Colonic mucosa (tissue), 4 donors: Measurements from ENCODE around the gene PLOD1. TPM values are rescaled to one million over a fixed set of nuclear protein-coding genes. Genes with fewer than 3 reads are reported as not detected.
"Not testable (repeated sequence)": the region's sequence is repeated elsewhere in the genome, so short reads cannot be mapped to it uniquely, and the experiment has no call there.

ENCODE experiments used
- DNase-seq: peaks from one replicate; pipeline ENCODE4 v3.0.0-alpha.2; 2020
- H3K27ac ChIP-seq: fragments of 200-600 bp; one replicate; pipeline ENCODE4 v1.8.0; 2021
- H3K27me3 ChIP-seq: fragments of 200-600 bp; one replicate; pipeline ENCODE4 v1.8.0; 2021
- H3K36me3 ChIP-seq: fragments of 200-600 bp; one replicate; pipeline ENCODE4 v1.8.0; 2021
- H3K4me1 ChIP-seq: fragments of 200-600 bp; one replicate; pipeline ENCODE4 v1.8.0; 2021; ENCODE audit warnings: mild to moderate bottlenecking
- H3K4me3 ChIP-seq: fragments of 200-600 bp; one replicate; pipeline ENCODE4 v1.8.0; 2021
- H3K9ac ChIP-seq, 2 donors: one replicate each; pipeline ENCODE4 v1.7.0; 2013; ENCODE audit warnings: control low read depth in 2 of 2, low read depth in 2 of 2, low read length in 2 of 2
- H3K9me3 ChIP-seq: fragments of 200-600 bp; one replicate; pipeline ENCODE4 v1.8.0; 2021
- intact Hi-C: fragments of 100-400 bp; cut with DNase I; formaldehyde crosslinking; loops from one replicate; pipeline ENCODE4 v1.14.1; 2022
- total RNA-seq, 2 donors: library from RNA; stranded (reverse); fragmentation: NEBNext Ultra II Directional in 1 of 2; extraction: Animal tissue kit (Norgen Biotek cat#: 25700) in 1 of 2; gene quantifications; one replicate each; pipeline ENCODE4 v1.2.1, GENCODE V29; 2021
- TF ChIP-seq, protein P1 (sequence below): fragments of 200-600 bp; IDR thresholded peaks from one replicate; pipeline ENCODE4 v1.8.0; 2022; ENCODE audit warnings: antibody characterized with exemption, mild to moderate bottlenecking
- donor health status: healthy.
- donor health status: DM: no; HTN: no; CAD: no.
- donor health status: DM: no; HTN: no; CAD: no.

PLOD1 gene
- total RNA-seq, 2 donors from 2014 or later = 72.5 to 83.9 TPM

DNA sequence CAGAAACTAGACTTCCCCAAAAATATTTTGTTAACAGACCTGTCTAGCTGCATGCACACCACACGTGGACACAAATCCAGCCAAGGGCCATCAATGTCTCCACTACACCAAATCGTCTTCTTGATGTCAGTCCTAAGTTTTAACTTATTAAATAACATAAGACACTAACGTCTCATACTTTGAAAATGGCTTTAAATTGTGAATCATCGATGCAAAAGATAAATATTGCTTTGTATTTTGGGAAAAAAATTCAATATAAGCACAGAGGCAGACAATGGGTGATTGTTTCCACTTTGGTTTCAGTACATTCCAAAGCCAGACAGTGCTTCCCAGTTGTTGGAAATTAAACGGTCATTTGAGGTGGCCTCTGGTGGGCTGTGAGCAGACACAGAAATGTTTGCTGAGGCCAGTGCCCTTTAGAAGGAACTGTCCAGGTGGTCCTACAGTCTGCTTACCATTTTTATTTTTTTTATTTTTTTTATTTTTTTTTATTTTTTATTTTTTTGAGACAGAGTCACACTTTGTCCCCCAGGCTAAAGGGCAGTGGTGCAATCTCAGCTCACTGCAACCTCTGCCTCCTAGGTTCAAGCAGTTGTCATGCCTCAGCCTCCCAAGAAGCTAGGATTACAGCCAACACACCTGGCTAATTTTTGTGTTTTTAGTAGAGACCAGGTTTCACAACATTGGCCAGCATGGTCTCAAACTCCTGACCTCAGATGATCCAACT, 6.5 kb upstream of the PLOD1 start:
- intact Hi-C loops = no loop called here
- DNase-seq = no peak
- TF ChIP-seq, protein P1, sequence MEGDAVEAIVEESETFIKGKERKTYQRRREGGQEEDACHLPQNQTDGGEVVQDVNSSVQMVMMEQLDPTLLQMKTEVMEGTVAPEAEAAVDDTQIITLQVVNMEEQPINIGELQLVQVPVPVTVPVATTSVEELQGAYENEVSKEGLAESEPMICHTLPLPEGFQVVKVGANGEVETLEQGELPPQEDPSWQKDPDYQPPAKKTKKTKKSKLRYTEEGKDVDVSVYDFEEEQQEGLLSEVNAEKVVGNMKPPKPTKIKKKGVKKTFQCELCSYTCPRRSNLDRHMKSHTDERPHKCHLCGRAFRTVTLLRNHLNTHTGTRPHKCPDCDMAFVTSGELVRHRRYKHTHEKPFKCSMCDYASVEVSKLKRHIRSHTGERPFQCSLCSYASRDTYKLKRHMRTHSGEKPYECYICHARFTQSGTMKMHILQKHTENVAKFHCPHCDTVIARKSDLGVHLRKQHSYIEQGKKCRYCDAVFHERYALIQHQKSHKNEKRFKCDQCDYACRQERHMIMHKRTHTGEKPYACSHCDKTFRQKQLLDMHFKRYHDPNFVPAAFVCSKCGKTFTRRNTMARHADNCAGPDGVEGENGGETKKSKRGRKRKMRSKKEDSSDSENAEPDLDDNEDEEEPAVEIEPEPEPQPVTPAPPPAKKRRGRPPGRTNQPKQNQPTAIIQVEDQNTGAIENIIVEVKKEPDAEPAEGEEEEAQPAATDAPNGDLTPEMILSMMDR = no peak
- Histone ChIP-seq H3K9me3 (no peaks in the 10 kb centered on the region), H3K27ac (no peak overlapping the region), H3K4me3 (no peak overlapping the region), H3K9ac (no peak overlapping the region), H3K4me1 (peaks cover 7% of the 10 kb centered on the region), H3K36me3 (no peaks in the 10 kb centered on the region), H3K27me3 (no peaks in the 10 kb centered on the region)

DNA sequence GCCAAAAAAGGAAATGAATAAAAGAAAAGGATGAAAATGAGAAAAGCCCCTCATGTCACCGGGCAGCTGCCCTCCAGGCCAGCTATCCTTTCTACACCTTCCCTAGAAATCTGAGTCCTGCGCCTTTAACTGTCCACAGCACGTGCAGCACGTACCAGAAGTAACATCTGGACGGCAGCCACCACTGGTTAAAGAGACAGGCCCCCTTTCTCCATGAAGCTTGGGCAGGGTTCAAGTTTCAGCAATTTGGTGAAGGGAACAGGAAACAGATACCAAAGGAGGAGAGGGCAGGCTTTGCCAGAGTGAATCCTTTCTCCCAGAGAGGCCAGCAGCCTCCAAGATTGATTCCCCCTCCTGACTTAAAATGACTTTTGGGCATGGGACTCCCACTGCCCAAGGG, 4.7 kb upstream of the PLOD1 start:
- intact Hi-C loops = no loop called here

DNA sequence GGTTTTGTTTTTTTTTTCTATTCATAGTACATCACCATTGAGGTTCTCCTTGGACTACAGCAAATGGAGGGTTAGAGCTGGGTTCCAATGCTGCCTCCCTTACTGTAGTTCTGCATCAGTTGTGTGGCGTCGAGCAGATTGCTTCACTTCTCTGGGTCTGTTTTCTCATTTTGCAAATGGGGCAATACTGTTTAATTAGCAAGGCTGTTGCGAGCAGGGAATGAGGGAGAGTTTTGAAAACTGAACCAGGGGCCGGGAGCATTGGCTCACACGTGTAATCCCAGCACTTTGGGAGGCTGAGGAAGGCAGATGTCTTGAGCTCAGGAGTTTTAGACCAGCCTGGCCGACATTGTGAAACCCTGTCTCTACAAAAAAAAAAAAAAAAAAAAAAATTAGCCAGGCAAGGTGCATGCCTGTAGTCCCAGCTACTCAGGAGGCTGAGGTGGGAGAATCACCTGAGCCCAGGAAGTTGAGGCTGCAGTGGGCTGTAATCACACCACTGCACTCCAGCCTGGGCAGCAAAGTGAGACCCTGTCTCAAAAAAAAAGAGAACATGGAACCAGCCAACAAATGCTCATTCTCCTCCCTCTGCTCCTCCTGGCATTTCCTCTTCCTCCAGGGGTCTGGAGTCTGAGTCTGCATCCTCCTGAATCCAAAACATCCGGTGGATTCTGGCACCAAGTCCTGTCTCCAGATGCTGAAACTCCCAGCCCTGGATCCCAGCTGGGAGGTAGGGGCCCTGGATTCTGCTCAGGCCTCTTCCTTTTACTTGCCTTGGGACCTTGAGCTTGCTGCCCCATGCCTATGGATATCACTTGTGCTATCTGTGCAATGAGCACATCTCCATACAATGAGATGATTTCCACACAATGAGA, 3.7 kb upstream of the PLOD1 start:
- Histone ChIP-seq H3K27ac (peak overlapping the region; percentile 43), H3K36me3 (no peaks in the 10 kb centered on the region), H3K9me3 (no peaks in the 10 kb centered on the region), H3K27me3 (no peaks in the 10 kb centered on the region), H3K9ac (no peak overlapping the region), H3K4me3 (no peak overlapping the region), H3K4me1 (peaks cover 13% of the 10 kb centered on the region)
- intact Hi-C loops = no loop called here
- no peak for DNase-seq
- TF ChIP-seq, protein P1 = no peak

More for the DNA sequence above, 4.7 kb upstream of the PLOD1 start:
- Histone ChIP-seq H3K27ac (peak overlapping the region; percentile 1), H3K9ac (no peak overlapping the region), H3K4me1 (peaks cover 5% of the 10 kb centered on the region), H3K27me3 (no peaks in the 10 kb centered on the region), H3K36me3 (no peaks in the 10 kb centered on the region), H3K9me3 (no peaks in the 10 kb centered on the region), H3K4me3 (no peak overlapping the region)
- TF ChIP-seq, protein P1 = no peak
- DNase-seq = peak; percentile 85

DNA sequence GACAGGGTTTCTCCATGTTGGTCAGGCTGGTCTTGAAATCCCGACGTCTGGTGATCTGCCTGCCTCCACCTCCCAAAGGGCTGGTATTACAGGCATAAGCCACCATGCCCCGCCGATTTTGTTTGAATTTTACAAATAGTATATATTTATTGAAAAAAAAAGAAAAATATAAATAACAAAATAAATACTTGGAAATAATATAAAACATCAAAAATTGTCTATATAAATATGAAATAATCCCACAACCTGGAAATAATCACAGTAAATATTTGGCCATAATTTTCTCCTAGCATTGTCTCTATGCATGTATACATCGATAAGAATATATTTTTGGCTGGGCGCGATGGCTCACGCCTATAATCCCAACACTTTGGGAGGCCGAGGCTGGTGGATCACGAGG, 2.7 kb upstream of the PLOD1 start:
- intact Hi-C loops = no loop called here

DNA sequence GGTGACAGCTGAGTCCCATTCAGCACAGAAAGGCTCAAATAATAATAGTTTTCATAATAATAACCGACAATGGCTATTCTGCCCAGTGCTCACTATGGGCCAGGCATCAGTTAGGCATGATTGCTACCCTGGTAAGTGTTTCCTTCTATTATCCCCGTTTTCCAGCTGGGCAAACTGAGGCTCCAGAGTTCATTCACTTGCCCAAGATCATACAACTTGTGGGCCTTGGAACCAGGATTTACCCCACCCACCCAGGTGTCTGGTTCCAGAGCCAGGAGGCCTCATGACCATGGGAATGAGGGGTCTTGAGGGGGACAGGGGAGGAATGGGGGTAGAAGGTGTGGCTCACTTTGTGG, 518 bp downstream of the PLOD1 start:
- intact Hi-C loops = no loop called here
- Histone ChIP-seq H3K4me1 (peaks cover 10% of the 10 kb centered on the region), H3K27me3 (no peaks in the 10 kb centered on the region), H3K9me3 (no peaks in the 10 kb centered on the region), H3K36me3 (no peaks in the 10 kb centered on the region), H3K27ac (peak overlapping the region; percentile 81), H3K4me3 (peak overlapping the region; percentile 81), H3K9ac (peak overlapping the region; percentile 71 to 88)
- TF ChIP-seq, protein P1 = no peak
- no peak for DNase-seq

More for the DNA sequence above, 2.7 kb upstream of the PLOD1 start:
- DNase-seq = no peak
- H3K4me3 ChIP-seq = no peak overlapping the region
- no peaks in the 10 kb centered on the region for H3K9me3 ChIP-seq
- TF ChIP-seq, protein P1 = no peak
- H3K9ac ChIP-seq = no peak overlapping the region
- H3K4me1 ChIP-seq = peaks cover 13% of the 10 kb centered on the region
- no peaks in the 10 kb centered on the region for H3K27me3 ChIP-seq
- H3K27ac ChIP-seq = no peak overlapping the region
- no peaks in the 10 kb centered on the region for H3K36me3 ChIP-seq

DNA sequence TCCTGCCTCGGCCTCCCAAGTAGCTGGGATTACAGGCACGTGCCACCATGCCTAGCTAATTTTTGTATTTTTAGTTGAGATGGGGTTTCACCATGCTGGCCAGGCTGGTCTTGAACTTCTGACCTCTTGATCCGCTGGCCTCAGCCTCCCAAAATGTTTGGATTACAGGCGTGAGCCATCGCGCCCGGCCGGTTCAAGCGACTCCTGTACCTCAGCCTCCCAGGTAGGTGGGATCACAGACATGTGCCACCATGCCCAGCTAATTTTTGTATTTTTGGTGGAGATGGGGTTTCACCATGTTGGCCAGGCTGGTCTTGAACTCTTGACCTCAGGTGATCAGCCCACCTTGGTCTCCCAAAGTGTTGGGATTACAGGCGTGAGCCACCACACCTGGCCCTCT, 1.2 kb downstream of the PLOD1 start:
- H3K9me3 ChIP-seq, H3K36me3 ChIP-seq, H3K4me3 ChIP-seq, DNase-seq, H3K9ac ChIP-seq, H3K27ac ChIP-seq, H3K27me3 ChIP-seq, intact Hi-C loops: not testable (repeated sequence)
- H3K4me1 ChIP-seq = peaks cover 15% of the 10 kb centered on the region
